B cell (primary cell): Measurements from ENCODE around the gene DDHD1. TPM values are rescaled to one million over a fixed set of nuclear protein-coding genes. Genes with fewer than 3 reads are reported as not detected.

Source experiments
- ATAC-seq: fragments of 200-7000 bp; cut with Tn5 transposase; one replicate; pipeline ENCODE4 v1.10.0; 2021; ENCODE audit warnings: low read depth, mild to moderate bottlenecking, moderate number of reproducible peaks, moderate library complexity
- CTCF ChIA-PET: fragments of 350-600 bp; sonication (Branson Sonifier 250); formaldehyde crosslinking; loops from one replicate; lab custom pipeline; 2021; ENCODE audit warnings: antibody characterized with exemption, inconsistent platforms; lab: Charles Lee
- POLR2A ChIA-PET: fragments of 350-600 bp; sonication (Branson Sonifier 250); formaldehyde crosslinking; loops from one replicate; lab custom pipeline; 2021; ENCODE audit warnings: antibody characterized with exemption; lab: Charles Lee
- DNase-seq: peaks from one replicate; pipeline ENCODE4 v3.0.0; 2013
- H2AFZ ChIP-seq: 2 replicates; pipeline ENCODE4 v1.6.1; 2012; ENCODE audit warnings: mild to moderate bottlenecking, low read depth, low read length; ENCODE audit not compliant: insufficient read depth, poor library complexity, severe bottlenecking
- H3K27ac ChIP-seq, 2 donors: 1 replicate in 1 of 2; 2 replicates in 1 of 2; pipeline ENCODE4 v1.5.1; 2012 to 2013; ENCODE audit warnings: low read length in 2 of 2, mild to moderate bottlenecking in 2 of 2, moderate library complexity in 1 of 2
- H3K27me3 ChIP-seq, 4 experiments: fragments of 200-600 bp in 1 of 4; sonication (generic) in 1 of 4; replicated peaks in 1 of 4; 1 replicate in 2 of 4; 2 replicates in 2 of 4; pipeline versions ENCODE4 v1.6.1 to v1.7.0; 2013 to 2016; ENCODE audit warnings: low read length in 3 of 4, mild to moderate bottlenecking in 2 of 4, mixed read lengths in 1 of 4, moderate library complexity in 1 of 4; ENCODE audit not compliant: insufficient read depth in 4 of 4, control insufficient read depth in 3 of 4; ENCODE audit errors: control extremely low read depth in 1 of 4
- H3K36me3 ChIP-seq, 2 experiments: replicated peaks in 1 of 2; 1 replicate in 1 of 2; 2 replicates in 1 of 2; pipeline versions ENCODE4 v1.6.1 to v1.7.1; 2013; ENCODE audit warnings: low read length in 1 of 2; ENCODE audit not compliant: insufficient read depth in 2 of 2, control insufficient read depth in 1 of 2; ENCODE audit errors: control extremely low read depth in 1 of 2, extremely low read depth in 1 of 2
- H3K4me1 ChIP-seq, 2 donors: fragments of 200-600 bp in 1 of 2; sonication (generic) in 1 of 2; 1 replicate in 1 of 2; 2 replicates in 1 of 2; pipeline versions ENCODE4 v1.5.1 to v1.6.1; 2013 to 2017; ENCODE audit warnings: low read length in 2 of 2; ENCODE audit not compliant: control insufficient read depth in 2 of 2, insufficient read depth in 2 of 2
- H3K4me2 ChIP-seq: replicated peaks from 2 replicates; pipeline ENCODE3; 2012; ENCODE audit warnings: mild to moderate bottlenecking, low read depth, low read length; ENCODE audit not compliant: poor library complexity, severe bottlenecking
- H3K4me3 ChIP-seq, 5 experiments: fragments of 200-600 bp in 1 of 5; sonication (generic) in 1 of 5; 1 replicate in 3 of 5; 2 replicates in 2 of 5; pipeline versions ENCODE4 v1.5.1 to v1.7.0; 2011 to 2016; ENCODE audit warnings: low read length in 4 of 5, mild to moderate bottlenecking in 4 of 5, low read depth in 2 of 5, control low read depth in 1 of 5, moderate library complexity in 1 of 5; ENCODE audit not compliant: insufficient read depth in 1 of 5; ENCODE audit errors: control extremely low read depth in 1 of 5, extremely low read depth in 1 of 5
- H3K79me2 ChIP-seq: fragments of 200-600 bp; sonication (generic); one replicate; pipeline ENCODE4 v1.6.0; 2016; ENCODE audit warnings: low read length; ENCODE audit not compliant: control insufficient read depth, insufficient read depth
- H3K9ac ChIP-seq: fragments of 200-600 bp; sonication (generic); 2 replicates; pipeline ENCODE4 v1.6.1; 2017; ENCODE audit warnings: mild to moderate bottlenecking, low read length, moderate library complexity
- H3K9me3 ChIP-seq, 3 donors: one replicate each; pipeline versions ENCODE4 v1.6.1 to v1.7.1; 2013; ENCODE audit warnings: low read length in 2 of 3; ENCODE audit not compliant: control insufficient read depth in 2 of 3, insufficient read depth in 1 of 3; ENCODE audit errors: control extremely low read depth in 1 of 3
- H4K20me1 ChIP-seq: 2 replicates; pipeline ENCODE4 v1.6.0; 2012; ENCODE audit warnings: mild to moderate bottlenecking, low read length; ENCODE audit not compliant: insufficient read depth, control insufficient read depth, poor library complexity, severe bottlenecking
- H3K27ac Mint-ChIP-seq: one replicate; pipeline ENCODE4 v1.8.0; 2021; ENCODE audit warnings: mixed read lengths
- H3K27me3 Mint-ChIP-seq: one replicate; pipeline ENCODE4 v1.8.0; 2021; ENCODE audit warnings: mixed read lengths
- H3K4me1 Mint-ChIP-seq: one replicate; pipeline ENCODE4 v1.8.0; 2021; ENCODE audit warnings: mixed read lengths
- H3K4me3 Mint-ChIP-seq: one replicate; pipeline ENCODE4 v1.8.0; 2021; ENCODE audit warnings: mixed read lengths
- H3K9me3 Mint-ChIP-seq: one replicate; pipeline ENCODE4 v1.8.0; 2022; ENCODE audit warnings: mixed read lengths; ENCODE audit not compliant: insufficient read depth
- EZH2 ChIP-seq: IDR thresholded peaks from 2 replicates; pipeline ENCODE4 v1.6.1; 2012; ENCODE audit warnings: borderline replicate concordance, low read depth, mild to moderate bottlenecking, moderate library complexity, low read length; ENCODE audit not compliant: insufficient read depth, poor library complexity, severe bottlenecking
- whole genome bisulfite sequencing: methylation state at CpG from one replicate; pipeline ENCODE4 v1.1.5; 2013; ENCODE audit warnings: missing lambda C conversion rate; ENCODE audit not compliant: insufficient coverage; 5-methylcytosine and 5-hydroxymethylcytosine counted together
- intact Hi-C: fragments of 100-400 bp; cut with micrococcal nuclease; formaldehyde crosslinking; loops from one replicate; pipeline ENCODE4 v1.10.0; 2022
- polyA plus RNA-seq: library from polyadenylated mRNA; depleted of rRNA; stranded (reverse); fragments of >200 nt; gene quantifications from 2 replicates; pipeline ENCODE4 v1.2.3, GENCODE V29; 2012
- total RNA-seq, 2 donors: library from RNA; stranded (reverse); fragments of 120-200 nt in 1 of 2; gene quantifications; 1 replicate in 1 of 2; 2 replicates in 1 of 2; pipeline versions ENCODE4 v1.2.3 to v1.2.4, GENCODE V29; 2013 to 2022
- TF ChIP-seq, protein P1 (sequence below): fragments of 200-600 bp; IDR thresholded peaks from one replicate; pipeline ENCODE4 v1.8.0; 2022; ENCODE audit warnings: antibody characterized with exemption, mild to moderate bottlenecking

The DDHD1 gene
- total and polyA plus RNA-seq, 2 donors (not counting 1 experiment from before 2014, with no cell fraction given): 7.1 to 75.4 TPM

DNA sequence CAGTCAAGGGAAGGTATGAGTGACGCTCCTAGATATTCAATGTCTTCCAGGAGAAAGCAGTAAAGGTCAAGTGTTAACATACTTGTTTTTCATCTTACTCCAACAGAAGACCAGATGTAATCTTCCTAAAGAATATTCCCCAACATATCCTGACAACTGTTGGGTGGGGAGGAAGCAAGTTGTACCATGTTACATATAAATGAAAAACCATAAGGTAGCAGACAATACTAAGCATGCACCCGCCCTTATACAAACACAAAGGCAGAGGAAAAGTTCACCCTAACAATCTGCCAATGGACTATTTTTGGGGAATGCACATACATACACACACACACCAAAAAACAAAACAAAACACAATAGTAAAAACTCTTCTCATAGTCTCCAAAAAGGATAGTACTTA, 112.1 kb downstream of the DDHD1 start:
- WGBS: no CpG with 5 or more reads among the region's 2 CpGs
- Histone ChIP-seq H3K36me3 (peaks cover 11 to 42% of the 10 kb centered on the region in 2 experiments), H3K4me1 (no peaks in the 10 kb centered on the region), H4K20me1 (no peaks in the 10 kb centered on the region), H3K9me3 (peaks cover 0 to 1% (median 0%) of the 10 kb centered on the region in 3 donors), H3K27me3 (no peaks in the 10 kb centered on the region), H3K4me2 (no peak overlapping the region), H3K9ac (no peak overlapping the region), H3K79me2 (no peaks in the 10 kb centered on the region), H3K4me3 (no peak overlapping the region), H2AFZ (no peak overlapping the region), H3K27ac (no peak overlapping the region)
- POLR2A ChIA-PET: no interaction called here
- CTCF ChIA-PET: no interaction called here
- H3K4me3 Mint-ChIP-seq: no peak overlapping the region
- intact Hi-C loops: no loop called here
- no peak for DNase-seq
- no peak for ATAC-seq
- no peak overlapping the region for H3K27ac Mint-ChIP-seq
- H3K27me3 Mint-ChIP-seq: no peaks in the 10 kb centered on the region
- no peak for TF ChIP-seq EZH2
- TF ChIP-seq, protein P1, sequence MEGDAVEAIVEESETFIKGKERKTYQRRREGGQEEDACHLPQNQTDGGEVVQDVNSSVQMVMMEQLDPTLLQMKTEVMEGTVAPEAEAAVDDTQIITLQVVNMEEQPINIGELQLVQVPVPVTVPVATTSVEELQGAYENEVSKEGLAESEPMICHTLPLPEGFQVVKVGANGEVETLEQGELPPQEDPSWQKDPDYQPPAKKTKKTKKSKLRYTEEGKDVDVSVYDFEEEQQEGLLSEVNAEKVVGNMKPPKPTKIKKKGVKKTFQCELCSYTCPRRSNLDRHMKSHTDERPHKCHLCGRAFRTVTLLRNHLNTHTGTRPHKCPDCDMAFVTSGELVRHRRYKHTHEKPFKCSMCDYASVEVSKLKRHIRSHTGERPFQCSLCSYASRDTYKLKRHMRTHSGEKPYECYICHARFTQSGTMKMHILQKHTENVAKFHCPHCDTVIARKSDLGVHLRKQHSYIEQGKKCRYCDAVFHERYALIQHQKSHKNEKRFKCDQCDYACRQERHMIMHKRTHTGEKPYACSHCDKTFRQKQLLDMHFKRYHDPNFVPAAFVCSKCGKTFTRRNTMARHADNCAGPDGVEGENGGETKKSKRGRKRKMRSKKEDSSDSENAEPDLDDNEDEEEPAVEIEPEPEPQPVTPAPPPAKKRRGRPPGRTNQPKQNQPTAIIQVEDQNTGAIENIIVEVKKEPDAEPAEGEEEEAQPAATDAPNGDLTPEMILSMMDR: no peak
- no peaks in the 10 kb centered on the region for H3K9me3 Mint-ChIP-seq
- H3K4me1 Mint-ChIP-seq: no peaks in the 10 kb centered on the region

DNA sequence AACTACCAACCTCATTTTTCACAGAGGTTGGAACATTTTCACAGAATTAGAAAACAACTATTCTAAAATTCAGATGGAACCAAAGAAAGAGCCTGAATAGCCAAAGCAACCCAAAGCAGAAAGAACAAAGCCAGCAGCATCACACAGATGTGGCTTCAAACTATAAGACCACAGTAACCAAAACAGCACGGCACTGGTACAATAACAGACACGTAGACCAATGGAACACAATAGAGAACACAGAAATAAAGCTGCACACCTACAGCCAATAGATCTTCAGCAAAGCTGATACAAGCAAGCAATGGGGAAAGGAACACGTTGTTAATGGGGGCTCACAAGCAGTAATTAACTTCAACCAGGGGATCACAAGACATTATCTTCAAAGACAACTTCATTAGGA, 114.5 kb downstream of the DDHD1 start:
- Histone ChIP-seq H3K9ac (no peak overlapping the region), H3K36me3 (peaks cover 9 to 39% of the 10 kb centered on the region in 2 experiments), H3K4me1 (no peaks in the 10 kb centered on the region), H4K20me1 (no peaks in the 10 kb centered on the region), H3K79me2 (no peaks in the 10 kb centered on the region), H3K27me3 (no peaks in the 10 kb centered on the region), H3K4me3 (no peak overlapping the region), H3K27ac (no peak overlapping the region), H3K9me3 (peaks cover 0 to 1% (median 0%) of the 10 kb centered on the region in 3 donors), H2AFZ (no peak overlapping the region), H3K4me2 (no peak overlapping the region)
- Mint-ChIP-seq H3K27me3 (no peaks in the 10 kb centered on the region), H3K4me1 (no peaks in the 10 kb centered on the region), H3K4me3 (no peak overlapping the region), H3K9me3 (no peaks in the 10 kb centered on the region), H3K27ac (no peak overlapping the region)
- WGBS: no CpG with 5 or more reads among the region's 3 CpGs
- ChIA-PET CTCF (no interaction called here), POLR2A (no interaction called here)
- intact Hi-C loops: no loop called here
- DNase-seq: no peak
- no peak for TF ChIP-seq EZH2
- TF ChIP-seq, protein P1: no peak
- ATAC-seq: no peak
